DMS 273 (cell line): ENCODE measurements around the gene CSF3R.
"Not testable (repeated sequence)": the region's sequence is repeated elsewhere in the genome, so short reads cannot be mapped to it uniquely, and the experiment has no call there.

Experiments used
- DNase-seq: peaks from one replicate; lab custom pipeline; 2025; ENCODE audit not compliant: unreplicated experiment; lab: John Stamatoyannopoulos, UW

CSF3R gene

DNA sequence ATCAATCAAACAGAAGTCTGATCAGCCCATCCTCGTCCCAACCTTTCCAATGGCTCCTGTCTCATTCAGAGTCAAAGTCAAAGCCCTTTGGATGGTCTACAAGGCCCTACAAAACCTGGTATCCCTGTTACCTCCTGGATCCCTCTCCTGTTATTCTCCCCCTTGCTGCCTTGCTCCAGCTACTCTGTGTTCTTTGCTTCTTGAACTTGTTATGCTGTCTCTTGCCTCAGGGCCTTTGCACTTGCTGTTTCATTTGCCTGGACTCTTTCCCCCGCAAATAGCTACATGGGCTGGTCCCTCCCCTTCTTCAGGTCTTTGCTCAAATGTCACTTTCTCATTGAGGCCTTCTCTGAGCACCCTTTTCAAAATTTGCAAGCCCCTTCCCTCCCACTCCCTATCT, 1.4 kb upstream of the CSF3R start:
- no peak for DNase-seq

DNA sequence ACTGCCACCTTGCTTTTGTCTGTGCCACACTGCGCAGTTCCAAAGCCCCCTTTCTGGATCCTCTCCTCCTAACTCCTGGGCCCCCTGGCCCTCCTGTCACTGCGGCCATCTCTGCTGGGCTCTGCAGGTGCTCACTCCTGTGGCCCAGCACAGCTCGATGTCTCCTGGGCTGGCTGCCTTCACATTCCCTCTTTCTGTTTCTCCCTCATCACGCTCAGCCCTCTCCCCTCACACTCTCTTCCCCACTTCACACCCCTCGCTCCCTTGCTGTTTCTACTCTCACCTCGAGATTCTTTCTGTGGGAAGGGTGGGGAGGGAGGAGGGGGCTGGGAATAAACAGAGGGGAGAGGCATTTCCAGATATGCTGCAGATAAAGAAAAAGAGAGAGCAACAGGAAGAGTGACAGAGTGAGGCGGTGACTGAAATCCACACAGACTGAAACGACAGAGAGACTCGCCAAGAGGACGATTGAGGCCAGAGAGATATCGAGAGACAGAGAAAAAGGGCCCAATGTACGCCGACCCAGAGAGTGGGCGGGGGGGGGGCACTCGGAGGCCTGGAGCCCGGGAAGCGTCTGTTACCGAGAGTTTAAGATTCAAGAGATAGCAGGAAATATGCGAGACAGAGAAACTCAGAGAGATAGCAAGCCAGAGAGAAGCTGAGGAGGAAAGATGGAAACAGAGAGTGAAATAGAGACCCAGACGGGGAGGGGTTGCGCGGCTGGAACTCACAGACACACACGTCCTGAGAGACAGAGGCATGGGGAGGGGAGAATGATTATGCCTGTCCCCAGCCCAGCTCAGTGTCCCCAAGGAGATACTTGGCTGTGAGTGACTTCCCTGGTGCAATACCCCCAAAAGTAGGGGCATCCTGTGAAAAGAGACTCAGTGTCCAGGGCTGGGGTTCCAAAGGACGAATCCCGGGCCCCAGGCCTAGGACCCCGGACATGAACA, 666 bp downstream of the CSF3R start:
- DNase-seq: no peak

DNA sequence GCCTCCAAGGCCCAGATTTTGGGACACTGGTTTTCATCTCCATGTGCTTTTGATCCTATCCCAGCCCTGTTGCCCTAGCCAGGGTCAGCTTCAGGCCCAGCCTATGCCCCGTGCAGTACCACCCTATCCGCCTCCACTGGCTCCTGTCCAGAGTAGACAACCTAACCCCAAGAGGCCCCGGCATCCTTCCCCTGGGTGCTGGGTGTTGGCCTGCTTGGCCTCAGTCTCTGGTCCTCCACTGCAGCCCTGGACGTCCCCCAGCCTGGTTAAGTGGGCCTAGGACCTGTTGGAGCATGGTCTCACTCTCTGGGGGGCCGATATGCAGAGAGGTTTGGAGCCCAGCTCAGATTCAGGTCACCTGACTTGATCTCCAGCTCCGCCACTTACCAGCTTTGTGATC, 1.6 kb downstream of the CSF3R start:
- DNase-seq: no peak

DNA sequence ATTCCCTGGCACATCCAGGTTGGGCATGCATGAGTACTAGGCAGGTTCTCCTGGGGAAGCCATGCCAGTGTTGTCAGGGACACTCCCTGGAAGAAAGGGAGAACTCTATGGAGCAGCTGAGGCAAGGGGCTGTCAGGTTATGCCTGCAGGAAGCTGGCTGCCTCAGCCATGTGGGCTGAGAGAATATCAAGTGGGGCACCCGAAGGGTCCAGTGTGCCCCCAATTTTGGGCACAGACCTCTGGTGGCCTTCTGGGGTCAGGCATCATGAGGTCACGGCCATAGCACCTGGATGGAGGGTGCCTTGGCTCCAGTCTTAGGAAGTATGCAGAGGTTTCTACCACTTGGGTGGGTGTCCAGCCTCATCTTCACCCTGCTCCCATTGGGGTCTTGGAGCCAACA, 2.6 kb downstream of the CSF3R start:
- no peak for DNase-seq

DNA sequence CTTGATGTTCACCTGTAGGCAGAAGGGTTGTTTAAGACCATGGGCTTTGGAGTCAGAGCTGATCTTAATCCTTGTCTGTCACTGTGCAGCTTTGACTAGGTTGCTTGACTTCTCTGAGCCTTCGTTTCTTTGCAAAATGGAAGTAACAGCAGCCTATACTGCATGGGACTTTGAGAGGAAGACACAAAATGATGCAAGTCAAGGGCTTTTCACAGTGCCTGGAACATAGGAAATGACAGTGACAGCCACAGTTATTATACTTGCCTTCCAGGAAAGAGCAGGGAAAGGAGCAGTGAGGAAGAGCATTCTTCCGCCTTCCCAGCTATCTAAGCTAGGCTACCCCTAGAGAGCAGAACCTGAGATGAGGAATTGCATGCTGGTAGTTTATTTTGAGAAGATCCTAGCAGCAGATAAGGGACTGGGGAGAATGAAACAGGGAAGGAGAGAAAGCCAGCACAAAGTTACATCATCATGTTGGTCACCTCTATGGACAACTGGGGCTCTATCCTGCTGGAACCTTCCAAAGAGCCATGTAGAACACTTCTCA, 3.1 kb downstream of the CSF3R start:
- DNase-seq: no peak

DNA sequence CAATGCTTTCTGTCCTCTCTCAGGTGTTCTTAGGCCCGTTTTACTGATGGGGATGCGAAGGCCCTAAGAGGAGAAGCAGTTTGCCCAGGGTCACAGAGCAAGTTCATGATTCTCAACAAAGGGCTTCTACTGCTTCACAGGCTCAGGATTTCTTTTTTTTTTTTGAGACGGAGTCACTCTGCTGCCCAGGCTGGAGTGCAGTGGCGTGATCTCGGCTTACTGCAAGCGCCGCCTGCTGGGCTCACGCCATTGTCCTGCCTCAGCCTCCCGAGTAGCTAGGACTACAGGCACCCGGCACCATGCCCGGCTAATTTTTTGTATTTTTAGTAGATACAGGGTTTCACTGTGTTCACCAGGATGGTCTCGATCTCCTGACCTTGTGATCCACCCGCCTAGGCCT, 5.1 kb downstream of the CSF3R start:
- DNase-seq: not testable (repeated sequence)

DNA sequence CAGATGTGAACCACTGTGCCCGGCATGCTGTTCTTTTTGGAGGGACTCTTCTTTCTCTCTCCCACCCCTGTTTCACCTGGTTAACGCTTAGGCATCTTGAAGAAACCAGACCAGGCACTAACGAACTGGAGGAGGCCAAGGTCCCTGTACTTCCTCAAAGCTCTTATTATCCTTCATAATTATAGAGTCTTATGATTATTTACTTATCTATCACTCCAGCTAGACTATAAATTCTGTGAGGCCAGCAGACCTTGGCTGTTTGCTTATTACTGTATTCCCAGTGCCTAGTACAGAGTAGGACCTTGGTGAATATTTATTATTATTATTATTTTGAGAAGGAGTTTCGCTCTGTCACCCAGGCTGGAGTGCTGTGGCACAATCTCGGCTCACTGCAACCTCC, 5.8 kb downstream of the CSF3R start:
- DNase-seq: no peak

DNA sequence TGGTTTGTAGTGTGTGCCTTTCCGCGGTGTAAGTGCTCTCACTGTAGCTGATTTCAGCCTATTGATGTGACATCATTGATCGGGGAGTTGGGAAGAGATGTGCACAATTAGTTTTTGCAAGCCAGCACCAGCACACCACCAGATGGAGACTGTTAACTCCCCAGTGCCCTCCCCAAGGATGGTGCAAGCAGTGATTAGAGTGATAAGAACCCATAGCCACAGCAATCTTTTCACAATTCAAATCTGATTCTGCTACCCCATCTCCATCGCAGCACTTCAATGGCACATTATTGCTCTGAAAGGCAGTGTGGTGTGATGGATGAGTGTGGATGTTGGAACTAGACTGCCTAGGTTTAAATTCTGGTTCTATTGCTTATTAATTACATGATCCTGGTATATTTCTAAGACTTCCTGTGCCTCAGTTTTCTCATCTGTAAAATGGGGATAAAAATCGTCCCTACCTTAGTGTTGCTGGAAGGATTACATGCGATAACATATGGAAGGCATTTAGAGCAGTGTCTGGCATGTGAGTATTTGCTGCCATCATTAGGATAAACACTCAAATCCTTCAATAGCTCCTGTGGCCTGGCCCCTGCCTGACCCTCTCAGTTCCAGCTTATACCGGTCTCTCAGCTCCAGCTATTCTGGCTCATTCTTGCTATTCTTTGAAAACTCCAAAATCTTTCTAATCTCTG, 6.7 kb downstream of the CSF3R start:
- peak; percentile 47 for DNase-seq

DNA sequence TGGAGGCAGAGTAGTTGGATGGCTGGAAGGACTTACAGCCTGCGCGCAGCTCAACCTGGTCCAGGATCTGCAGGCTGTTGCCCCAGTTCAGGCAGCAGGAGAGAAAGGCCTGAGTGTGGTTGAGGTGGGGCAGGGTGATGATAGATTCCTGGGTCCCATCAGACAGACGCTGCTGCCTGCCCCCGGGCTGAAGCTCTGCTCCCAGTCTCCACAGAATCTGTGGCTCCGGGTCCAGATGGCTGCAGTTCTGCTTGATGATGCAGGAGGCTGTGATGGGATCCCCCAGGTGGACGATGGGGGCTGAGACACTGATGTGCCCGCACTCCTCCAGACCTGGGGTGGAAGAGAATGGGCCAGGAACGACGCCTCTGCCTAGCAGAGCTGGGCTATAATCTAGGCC, 7.4 kb downstream of the CSF3R start:
- peak; percentile 60 for DNase-seq

DNA sequence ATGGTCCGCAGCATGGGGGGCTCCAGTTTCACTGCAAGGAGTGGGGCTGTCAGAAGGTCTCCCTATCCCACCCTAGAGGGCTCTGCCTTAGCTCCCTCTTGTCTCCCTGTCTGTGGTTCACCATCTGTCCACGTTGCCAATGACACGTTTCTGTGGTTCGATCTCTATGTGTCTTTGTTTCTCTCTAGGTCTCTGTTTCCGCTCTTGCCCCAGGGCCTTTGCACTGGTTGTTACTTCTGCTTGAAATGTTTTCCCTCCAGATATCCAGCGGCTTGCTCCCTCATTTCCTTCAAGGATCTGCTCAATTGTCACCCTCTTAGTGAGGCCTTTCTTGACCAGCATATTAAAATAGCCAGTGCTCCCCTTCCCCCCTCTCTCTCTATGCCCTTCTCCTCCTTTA, 10.1 kb downstream of the CSF3R start:
- DNase-seq: no peak

DNA sequence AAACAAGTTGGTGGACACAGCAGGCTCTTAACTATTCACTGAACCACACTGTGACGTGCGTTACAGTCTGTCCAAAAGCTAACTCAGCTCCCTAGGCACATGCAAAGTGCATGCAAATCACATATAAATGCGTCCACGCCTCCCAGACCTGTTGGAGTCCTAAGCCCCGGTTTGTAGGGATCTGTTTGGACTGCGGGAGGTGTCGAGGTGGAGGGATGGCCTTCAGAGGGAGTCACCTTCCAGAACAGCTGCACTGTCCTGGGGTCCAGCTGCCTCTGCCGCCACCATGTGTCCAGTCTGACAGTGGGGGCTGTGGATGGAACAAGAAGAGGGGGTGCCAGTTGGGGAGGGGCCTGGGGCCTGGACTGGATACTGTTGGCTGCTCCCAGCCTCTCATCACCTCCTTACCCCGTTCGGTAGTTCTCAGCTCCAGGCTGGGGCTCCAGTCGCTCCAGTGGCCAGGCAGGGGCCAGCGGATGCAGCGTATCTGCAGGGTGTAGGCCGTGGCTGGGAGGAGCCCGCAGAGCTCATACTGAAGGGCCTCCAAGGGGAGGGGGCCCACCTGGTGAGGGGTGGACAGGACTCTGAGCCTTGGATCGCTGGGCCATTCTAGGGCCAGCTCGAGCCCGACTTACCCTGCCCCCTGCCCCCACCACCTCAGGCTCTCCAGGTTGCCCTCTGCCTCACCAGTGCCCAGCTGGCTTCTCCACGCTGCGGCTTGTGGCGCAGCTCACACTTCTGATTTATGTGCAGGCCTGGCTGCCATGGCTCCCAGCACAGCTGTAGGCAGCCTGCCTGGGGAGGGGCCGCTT, 10.7 kb downstream of the CSF3R start:
- DNase-seq: peak; percentile 31

DNA sequence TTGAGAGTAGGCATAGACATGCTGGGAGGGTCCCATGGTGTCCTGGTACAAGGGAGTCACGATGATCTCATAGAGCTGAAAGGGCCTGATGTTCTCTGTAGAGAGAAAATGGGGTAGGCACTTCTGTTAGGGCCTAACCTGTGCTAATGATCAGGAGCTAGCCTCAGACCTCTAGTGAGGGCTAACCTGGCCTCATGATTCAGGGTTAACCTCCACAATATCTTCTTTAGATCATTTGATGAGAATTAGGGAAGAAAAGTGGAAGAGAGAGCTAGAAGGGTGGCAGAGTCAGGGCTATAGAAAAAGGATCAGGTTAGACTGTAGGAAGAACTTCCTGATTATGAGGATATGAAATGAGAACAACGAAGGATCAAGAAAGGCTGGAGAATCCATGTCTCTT, 13.6 kb downstream of the CSF3R start:
- DNase-seq: no peak

DNA sequence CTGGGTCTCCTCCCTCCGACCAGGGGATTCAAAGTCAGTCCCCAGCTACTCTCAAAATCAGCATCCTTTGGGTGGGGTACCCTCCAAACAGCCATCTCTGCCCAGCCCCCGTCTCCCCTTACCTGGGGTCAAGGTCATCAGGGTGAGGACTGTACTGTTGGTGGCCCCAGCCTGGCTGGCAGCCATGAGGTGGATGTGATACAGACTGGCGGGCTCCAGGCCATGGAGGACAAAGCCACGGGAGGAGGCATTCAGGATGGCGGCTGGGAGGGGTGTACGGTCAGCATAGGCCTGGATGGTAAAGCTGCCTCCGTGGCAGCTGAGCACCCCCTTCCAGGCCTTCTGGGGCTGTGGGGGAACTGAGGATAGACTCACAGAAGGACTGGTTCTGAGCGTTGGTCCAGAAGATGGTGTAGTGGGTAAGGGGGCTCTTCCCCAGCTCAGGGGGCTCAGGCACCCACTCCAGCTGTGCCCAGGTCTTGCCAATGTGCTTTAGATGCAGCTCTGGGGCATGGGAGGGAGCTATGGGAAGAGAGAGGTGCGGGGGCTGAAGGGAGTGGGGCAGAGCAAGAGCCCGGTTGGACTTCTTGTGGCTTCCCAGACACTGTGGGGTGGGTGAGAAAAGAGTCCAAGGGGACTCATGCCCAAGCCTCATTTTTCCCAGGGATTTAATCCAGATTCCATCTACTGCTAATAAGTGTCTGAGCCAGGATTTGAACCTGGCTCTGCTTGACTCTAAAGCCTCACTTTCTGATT, 14.8 kb downstream of the CSF3R start:
- DNase-seq: no peak

DNA sequence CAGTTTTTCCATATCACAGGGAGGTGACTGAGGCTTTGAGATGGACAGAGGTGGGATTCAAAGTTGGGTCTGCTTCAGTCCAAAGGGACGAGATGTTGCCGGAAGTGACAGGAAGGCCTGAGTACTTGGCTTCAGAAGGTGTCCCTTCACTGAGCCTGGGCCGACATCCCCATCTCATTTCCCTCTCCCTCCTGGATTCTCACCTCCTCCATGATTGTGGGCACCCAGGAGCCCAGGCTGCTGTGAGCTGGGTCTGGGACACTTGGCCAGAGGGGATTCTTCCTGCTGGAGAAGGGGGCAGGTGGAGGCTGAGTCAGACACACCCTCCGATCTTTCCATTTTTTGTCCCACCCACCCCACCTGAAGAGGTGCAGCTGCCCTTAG, 15.7 kb downstream of the CSF3R start:
- DNase-seq: no peak

DNA sequence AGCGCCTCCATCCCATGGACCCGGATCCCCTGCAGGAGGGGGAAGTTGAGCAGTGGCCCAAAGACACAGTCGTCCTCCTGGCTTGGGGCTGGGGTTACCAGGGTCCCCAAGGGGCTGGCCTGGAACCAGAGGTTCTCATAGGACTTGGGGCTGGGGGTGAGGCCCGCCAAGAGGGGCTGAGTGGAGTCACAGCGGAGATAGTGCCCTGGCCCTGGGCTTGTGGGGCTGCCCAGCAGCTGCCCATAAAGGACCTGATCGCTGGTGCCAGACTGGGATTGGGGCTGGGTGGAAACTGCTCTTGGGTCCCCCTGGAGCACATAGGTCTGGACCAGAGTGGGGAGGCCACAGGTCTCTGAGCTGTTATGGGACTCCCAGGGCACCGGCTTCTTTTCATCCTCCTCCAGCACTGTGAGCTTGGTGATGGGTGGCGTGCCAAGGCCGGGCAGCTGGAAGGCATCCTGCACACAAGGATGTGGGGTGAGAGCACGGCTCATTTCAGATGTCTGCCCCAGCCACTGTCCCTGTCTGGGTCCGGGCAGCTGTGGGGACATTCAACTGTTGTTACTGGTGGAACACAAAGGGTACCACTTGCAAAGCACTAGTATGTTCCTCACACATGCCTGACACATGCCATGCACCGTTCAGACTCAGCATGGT, 16.2 kb downstream of the CSF3R start:
- no peak for DNase-seq

DNA sequence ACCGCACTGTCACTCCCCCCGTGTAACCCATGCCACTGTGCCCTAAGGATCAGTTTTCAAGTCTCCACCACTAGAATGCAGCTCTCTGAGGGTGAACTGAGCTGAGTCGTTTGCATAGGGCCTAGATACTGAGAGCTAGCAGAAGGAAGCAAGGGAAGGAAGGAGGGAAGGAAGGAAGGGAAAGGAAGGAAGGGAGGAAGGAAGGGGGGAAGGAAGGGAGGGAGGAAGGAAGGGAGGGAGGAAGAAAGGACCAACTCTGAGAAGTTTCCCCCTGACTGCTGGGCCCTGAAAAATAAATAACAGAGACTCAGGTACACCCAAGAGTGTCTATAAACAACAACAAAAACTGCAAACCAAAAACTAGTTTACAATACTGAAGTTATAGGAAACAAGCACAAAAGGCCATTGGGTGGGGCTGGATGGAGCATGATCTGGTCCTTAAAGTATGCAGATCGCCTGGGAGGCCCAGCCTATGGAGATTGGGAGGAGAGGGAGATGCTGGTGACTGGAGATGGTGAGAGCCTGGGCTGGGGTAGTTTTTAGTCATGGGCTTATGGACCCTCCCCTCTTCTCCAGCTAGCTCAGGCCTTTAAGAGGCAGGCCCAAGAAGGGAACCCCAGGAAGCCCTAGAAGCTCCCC, 16.9 kb downstream of the CSF3R start:
- no peak for DNase-seq

DNA sequence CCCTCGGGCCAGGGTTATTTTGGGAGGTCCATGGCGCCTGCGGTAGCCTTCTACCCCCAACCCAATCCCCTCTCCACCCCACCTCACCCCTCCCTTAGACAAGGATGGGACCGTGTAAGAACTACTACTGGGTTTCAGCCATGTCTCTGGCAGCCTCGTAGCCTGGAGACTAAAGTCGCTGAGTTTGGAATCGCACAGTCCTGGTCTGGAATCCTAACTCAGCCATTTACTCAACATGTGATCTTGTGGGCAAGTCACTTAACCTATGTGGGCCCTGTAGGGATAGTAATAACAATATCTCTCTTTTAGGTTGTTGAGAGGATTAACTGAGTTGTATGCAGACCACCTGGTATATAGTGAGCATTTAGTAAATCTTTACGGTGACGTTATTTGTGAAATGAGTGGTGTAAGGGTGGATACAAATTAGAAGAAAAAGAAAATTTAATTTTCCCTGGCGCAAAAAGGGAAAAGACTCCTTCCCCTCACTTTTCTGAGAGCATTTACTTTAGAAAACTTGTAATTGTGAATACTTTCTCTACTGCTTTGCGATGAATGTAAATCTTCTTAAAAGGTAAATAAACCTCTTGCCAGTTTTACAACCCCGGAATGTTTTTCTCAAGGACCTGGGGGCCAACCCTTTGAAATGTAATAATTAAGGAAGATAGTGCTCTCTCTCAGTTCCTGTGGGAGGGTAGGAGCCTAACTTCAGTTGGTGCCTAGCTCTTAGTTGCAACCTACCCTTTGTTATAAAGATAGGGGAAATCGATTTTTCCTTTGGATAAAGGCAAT, 17.9 kb downstream of the CSF3R start:
- DNase-seq: peak; percentile 83

DNA sequence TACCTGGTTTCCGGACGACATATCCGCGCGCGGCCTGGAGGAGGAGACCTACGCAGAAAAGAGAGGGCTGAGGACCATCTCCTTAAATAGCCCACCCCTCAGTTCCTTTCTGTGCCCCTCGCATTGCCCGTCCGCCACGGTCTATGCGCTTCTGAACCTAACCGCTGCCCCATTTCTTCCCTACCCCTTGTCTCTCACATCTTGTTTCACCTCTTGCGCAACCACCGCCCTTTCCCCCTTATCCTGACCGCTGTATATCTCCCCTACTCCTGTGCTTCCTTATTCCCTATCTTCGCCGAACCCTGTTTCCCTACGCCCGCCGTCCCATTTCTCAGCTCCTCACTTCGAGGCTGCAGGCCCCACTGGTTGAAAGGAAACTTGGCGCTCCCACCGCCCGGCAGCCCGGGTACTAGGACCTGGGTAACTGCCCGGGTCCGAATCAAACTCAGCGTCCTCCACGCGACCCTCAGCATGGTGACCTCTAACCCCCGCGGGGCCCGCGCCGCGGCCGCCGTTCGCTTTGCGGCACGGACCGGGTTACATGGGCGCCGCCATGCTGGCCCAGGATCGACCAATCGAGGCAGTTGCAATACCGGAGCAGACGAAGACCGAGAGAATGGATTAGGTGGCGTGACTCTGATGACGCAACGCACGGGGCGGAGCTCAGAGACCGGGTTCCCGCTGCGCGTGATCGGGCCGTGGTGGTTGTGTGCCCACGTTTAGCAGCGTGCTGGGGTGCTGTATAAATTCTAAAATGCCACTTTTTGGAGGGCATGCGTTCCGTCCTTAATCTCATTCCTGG, 18.7 kb downstream of the CSF3R start, which contains the start of gene MRPS15:
Gene MRPS15 (minus strand): TSS at position 582 of the 802 bp plus-strand sequence. CDS start 109 bp downstream, at position 473.
- peak; percentile 98 for DNase-seq
